CD4-positive, alpha-beta T cell (primary cell): ENCODE data around the gene TRAF5. TPM values are rescaled to one million over a fixed set of nuclear protein-coding genes. Genes with fewer than 3 reads are reported as not detected.
A peak's percentile ranks its signal among the peaks of the same experiment; 100 is the strongest.

ENCODE experiments used
- ATAC-seq: fragments of 200-7000 bp; cut with Tn5 transposase; one replicate; pipeline ENCODE4 v1.10.0; 2022; ENCODE audit warnings: mild to moderate bottlenecking; ENCODE audit not compliant: poor library complexity
- CTCF ChIA-PET: fragments of 350-600 bp; sonication (Branson Sonifier 250); formaldehyde crosslinking; loops from one replicate; lab custom pipeline; 2021; ENCODE audit warnings: antibody characterized with exemption, inconsistent platforms; lab: Charles Lee
- POLR2A ChIA-PET: fragments of 350-600 bp; sonication (Branson Sonifier 250); formaldehyde crosslinking; loops from one replicate; lab custom pipeline; 2021; ENCODE audit warnings: antibody characterized with exemption, inconsistent platforms; lab: Charles Lee
- DNase-seq, 14 experiments: peaks; one replicate each; pipeline ENCODE4 v3.0.0-alpha.2; 2013 to 2020; ENCODE audit warnings: mixed read lengths in 2 of 14
- H3K27ac ChIP-seq, 2 donors: one replicate each; pipeline versions ENCODE4 v1.5.1 to v1.7.0; 2013; ENCODE audit warnings: low read length in 2 of 2, low read depth in 1 of 2, mild to moderate bottlenecking in 1 of 2
- H3K27me3 ChIP-seq, 2 experiments: 1 replicate in 1 of 2; 2 replicates in 1 of 2; pipeline versions ENCODE4 v1.6.1 to v1.7.0; 2013; ENCODE audit warnings: low read length in 2 of 2, control low read depth in 1 of 2, mild to moderate bottlenecking in 1 of 2, moderate library complexity in 1 of 2; ENCODE audit not compliant: insufficient read depth in 2 of 2, control insufficient read depth in 1 of 2
- H3K36me3 ChIP-seq: one replicate; pipeline ENCODE4 v1.6.1; 2013; ENCODE audit warnings: low read length, control low read depth; ENCODE audit not compliant: insufficient read depth
- H3K4me1 ChIP-seq: one replicate; pipeline ENCODE4 v1.6.1; 2013; ENCODE audit warnings: low read length, control low read depth; ENCODE audit not compliant: insufficient read depth
- H3K4me3 ChIP-seq: one replicate; pipeline ENCODE4 v1.5.1; 2013; ENCODE audit warnings: mild to moderate bottlenecking, low read length, moderate library complexity
- H3K9me3 ChIP-seq, 2 experiments: 1 replicate in 1 of 2; 2 replicates in 1 of 2; pipeline versions ENCODE4 v1.6.1 to v1.7.0; 2013; ENCODE audit warnings: low read length in 2 of 2, mild to moderate bottlenecking in 2 of 2, control low read depth in 1 of 2, moderate library complexity in 1 of 2; ENCODE audit not compliant: control insufficient read depth in 1 of 2, insufficient read depth in 1 of 2
- H3K27ac Mint-ChIP-seq: one replicate; pipeline ENCODE4 v1.8.0; 2020; ENCODE audit warnings: mixed read lengths
- H3K27me3 Mint-ChIP-seq: one replicate; pipeline ENCODE4 v1.8.0; 2021; ENCODE audit warnings: mixed read lengths
- H3K36me3 Mint-ChIP-seq: one replicate; pipeline ENCODE4 v1.8.0; 2021; ENCODE audit warnings: low read depth, mixed read lengths
- H3K4me1 Mint-ChIP-seq: one replicate; pipeline ENCODE4 v1.8.0; 2021; ENCODE audit warnings: low read depth, mixed read lengths
- H3K4me3 Mint-ChIP-seq: one replicate; pipeline ENCODE4 v1.8.0; 2020; ENCODE audit warnings: mild to moderate bottlenecking, mixed read lengths
- H3K9me3 Mint-ChIP-seq: one replicate; pipeline ENCODE4 v1.8.0; 2020; ENCODE audit warnings: mixed read lengths
- CTCF ChIP-seq: fragments of 200-600 bp; IDR thresholded peaks from one replicate; pipeline ENCODE4 v1.8.0; 2022; ENCODE audit warnings: antibody characterized with exemption, mild to moderate bottlenecking
- intact Hi-C, 2 experiments: fragments of 100-400 bp; cut with DNase I in 1 of 2; cut with micrococcal nuclease in 1 of 2; formaldehyde crosslinking; loops; one replicate each; pipeline versions ENCODE4 v1.15.1 to v1.9.0; 2023 to 2025; cut with DNase I, micrococcal nuclease
- total RNA-seq, 174 experiments: library from RNA in 2 of 174; stranded (reverse) in 2 of 174; gene quantifications; one replicate each; pipeline ENCODE4 v1.2.3 and lab custom pipeline; 2021 to 2026

The TRAF5 gene
- total RNA-seq, 2 experiments from 2014 or later, result 21.9 to 23.2 TPM

DNA sequence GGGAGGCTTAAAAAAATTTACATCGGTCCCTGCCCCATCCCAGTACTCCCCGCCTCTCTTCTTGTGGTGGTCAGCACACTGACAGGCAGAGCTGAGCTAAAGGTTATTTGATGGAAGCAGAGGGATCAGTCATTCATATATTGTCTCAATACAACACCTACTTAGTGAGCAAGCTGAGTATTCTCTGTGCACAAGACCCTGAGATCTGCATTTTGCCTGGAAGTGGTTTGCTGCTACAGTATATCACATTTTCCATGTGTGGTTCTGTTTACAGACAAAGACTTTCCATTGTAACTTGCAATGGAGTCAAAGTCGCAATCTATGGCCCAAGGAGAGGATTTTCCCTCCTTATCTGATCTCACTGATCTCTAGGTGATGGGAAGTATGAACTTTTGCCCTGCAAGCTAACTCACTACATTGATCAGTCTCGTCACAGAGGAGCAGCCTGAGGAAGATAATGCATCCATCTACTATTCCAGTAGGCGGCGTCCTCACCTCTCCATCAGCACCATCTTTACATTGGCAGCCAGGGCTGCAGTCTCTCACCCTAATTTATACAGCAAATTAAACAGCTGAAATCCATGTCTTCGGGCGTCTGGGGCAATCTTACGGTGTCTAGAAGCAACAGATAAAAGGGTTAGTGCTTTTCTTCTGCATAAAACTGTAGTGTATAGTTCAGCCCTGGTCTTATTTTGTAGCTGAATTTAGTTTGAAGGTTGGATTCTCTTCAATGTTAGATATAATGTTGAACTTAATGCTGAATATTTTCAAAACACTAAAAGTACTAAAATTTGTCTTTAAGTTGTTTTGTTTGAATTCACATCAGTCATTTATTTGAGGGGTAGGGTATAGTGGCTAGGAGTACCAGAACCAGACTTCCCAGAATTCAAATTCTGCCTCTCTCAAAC lies 3.2 kb upstream of the TRAF5 start:
- H3K27me3 Mint-ChIP-seq, result no peaks in the 10 kb centered on the region
- no peaks in the 10 kb centered on the region for H3K9me3 Mint-ChIP-seq
- POLR2A ChIA-PET, result interaction anchor here (0.7 to 1.5 kb wide), 4 partner anchors 10 to 153 kb away, joined by 3 to 11 read pairs (median 4); no protein-coding TSS in a partner anchor
- H3K4me3 ChIP-seq, result no peak overlapping the region
- H3K4me1 ChIP-seq, result peaks cover 29% of the 10 kb centered on the region
- no peaks in the 10 kb centered on the region for H3K9me3 ChIP-seq
- H3K4me1 Mint-ChIP-seq, result peaks cover 47% of the 10 kb centered on the region
- peaks cover 18% of the 10 kb centered on the region for H3K36me3 Mint-ChIP-seq
- peak overlapping the region; percentile 55 for H3K4me3 Mint-ChIP-seq
- TF ChIP-seq CTCF, result peak; percentile 93
- no peaks in the 10 kb centered on the region for H3K36me3 ChIP-seq
- DNase-seq (peak; percentile 46 to 86 (median 60)), ATAC-seq (peak; percentile 71)
- no peak overlapping the region for H3K27ac ChIP-seq
- no peaks in the 10 kb centered on the region for H3K27me3 ChIP-seq
- intact Hi-C loops, result loop anchor here (1.0 to 10.0 kb wide), 7 partner anchors 30 to 332 kb away; no protein-coding TSS in a partner anchor
- CTCF ChIA-PET, result interaction anchor here (0.6 to 2.0 kb wide), 23 partner anchors 10 to 808 kb away, joined by 3 to 25 read pairs (median 4); partner anchors contain the start of gene SLC30A1
- no peak overlapping the region for H3K27ac Mint-ChIP-seq

DNA sequence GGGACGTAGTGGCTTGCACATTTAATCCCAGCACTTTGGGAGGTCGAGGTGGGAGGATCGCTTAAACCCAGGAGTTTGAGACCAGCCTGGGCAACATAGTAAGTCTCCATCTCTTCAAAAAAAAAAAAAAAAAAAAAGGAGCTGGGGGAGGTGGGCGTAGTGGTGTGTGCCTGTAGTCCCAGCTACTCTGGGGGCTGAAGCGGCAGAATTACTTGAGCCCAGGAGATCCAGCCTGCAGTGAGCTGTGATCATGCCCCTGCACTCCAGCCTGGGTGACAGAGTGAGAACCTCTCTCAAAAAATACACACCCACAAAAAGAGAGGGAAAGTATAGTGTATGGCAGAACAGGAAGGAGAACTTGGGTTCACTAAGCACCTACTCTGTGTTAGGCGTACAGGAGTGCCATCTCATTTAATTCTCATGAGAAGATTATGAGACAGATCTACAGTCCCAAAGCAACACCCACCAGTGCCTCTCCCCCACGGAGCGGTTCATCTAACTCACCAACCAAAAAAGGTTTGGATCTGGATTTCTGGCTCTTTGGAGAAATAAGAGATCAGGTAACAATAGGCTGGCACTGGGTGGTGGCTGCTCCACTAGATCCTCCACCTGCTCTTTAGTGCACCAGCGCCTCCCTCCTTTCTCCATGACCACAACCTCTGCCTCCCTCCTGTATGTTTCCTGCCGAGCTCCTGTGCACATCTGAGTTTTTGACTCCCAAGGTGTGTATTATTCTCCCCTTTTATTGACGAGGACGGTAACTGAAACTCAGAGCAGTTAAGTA lies 1.4 kb upstream of the TRAF5 start:
- Histone ChIP-seq H3K27ac (no peak overlapping the region), H3K27me3 (no peaks in the 10 kb centered on the region), H3K36me3 (no peaks in the 10 kb centered on the region), H3K4me1 (peaks cover 47% of the 10 kb centered on the region), H3K4me3 (no peak overlapping the region), H3K9me3 (no peaks in the 10 kb centered on the region)
- H3K4me3 Mint-ChIP-seq, result peak overlapping the region; percentile 94
- no peak for TF ChIP-seq CTCF
- ATAC-seq (no peak), DNase-seq (no peak)
- ChIA-PET POLR2A (interaction anchor here (0.8 to 4.9 kb wide), 3 partner anchors 12 to 58 kb away, joined by 3 to 44 read pairs (median 16); no protein-coding TSS in a partner anchor), CTCF (no interaction called here)
- peak overlapping the region; percentile 86 for H3K27ac Mint-ChIP-seq
- no peaks in the 10 kb centered on the region for H3K9me3 Mint-ChIP-seq
- peaks cover 65% of the 10 kb centered on the region for H3K4me1 Mint-ChIP-seq
- H3K27me3 Mint-ChIP-seq, result no peaks in the 10 kb centered on the region
- intact Hi-C loops, result loop anchor here (5.0 to 10.0 kb wide), 4 partner anchors 50 to 257 kb away; partner anchors contain the start of gene SLC30A1 (in 1 of the 2)
- peaks cover 18% of the 10 kb centered on the region for H3K36me3 Mint-ChIP-seq

DNA sequence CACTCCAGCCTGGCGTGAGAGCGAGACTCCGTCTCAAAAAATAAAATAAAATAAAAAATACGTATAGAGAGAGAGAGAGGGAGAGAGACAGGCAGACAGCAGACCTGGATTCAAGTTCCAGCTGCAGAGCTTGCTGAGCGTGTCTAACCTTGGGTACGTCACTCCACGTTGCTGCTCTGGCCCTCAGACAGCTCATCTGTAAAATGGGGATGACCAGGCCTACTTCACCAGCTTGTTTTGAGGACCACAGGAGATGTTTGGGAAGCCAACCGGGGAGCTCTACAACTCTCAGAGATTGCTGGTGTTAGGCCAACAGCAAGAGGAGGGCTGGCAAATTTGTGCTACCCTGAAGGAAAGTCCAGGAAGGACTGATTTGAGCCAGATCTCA lies 499 bp upstream of the TRAF5 start:
- TF ChIP-seq CTCF, result no peak
- DNase-seq, result no peak
- ATAC-seq, result no peak
- H3K4me1 ChIP-seq, result peaks cover 56% of the 10 kb centered on the region
- H3K27ac Mint-ChIP-seq, result peak overlapping the region; percentile 86
- H3K4me3 ChIP-seq, result peak overlapping the region; percentile 86
- ChIA-PET POLR2A (interaction anchor here (0.6 to 4.9 kb wide), 8 partner anchors 11 to 960 kb away, joined by 3 to 44 read pairs (median 4); partner anchors contain the start of gene RCOR3), CTCF (no interaction called here)
- H3K27ac ChIP-seq, result peak overlapping the region; percentile 23 to 57
- H3K4me3 Mint-ChIP-seq, result peak overlapping the region; percentile 94
- H3K27me3 Mint-ChIP-seq, result no peaks in the 10 kb centered on the region
- intact Hi-C loops, result loop anchor here (2.0 to 10.0 kb wide), 5 partner anchors 49 to 256 kb away; partner anchors contain the start of gene SLC30A1 (in 1 of the 2)
- H3K27me3 ChIP-seq, result no peaks in the 10 kb centered on the region
- H3K36me3 Mint-ChIP-seq, result peaks cover 18% of the 10 kb centered on the region
- no peaks in the 10 kb centered on the region for H3K9me3 Mint-ChIP-seq
- H3K36me3 ChIP-seq, result peaks cover 3% of the 10 kb centered on the region
- H3K4me1 Mint-ChIP-seq, result peaks cover 71% of the 10 kb centered on the region
- H3K9me3 ChIP-seq, result no peaks in the 10 kb centered on the region
